Stimulated activated CD8-positive, alpha-beta memory T cell treated with anti-CD3 and anti-CD28 coated beads, Interleukin-12 subunit alpha, Interleukin-12 subunit beta, amount 100 ng/mL, for 1 hour (primary cell): Measurements from ENCODE around the gene PRKG1.
"Not testable (repeated sequence)": the region's sequence is repeated elsewhere in the genome, so short reads cannot be mapped to it uniquely, and the experiment has no call there.

ENCODE experiments used
- DNase-seq: peaks from one replicate; pipeline ENCODE4 v3.0.0-alpha.2; 2020; ENCODE audit warnings: low read depth

The PRKG1 gene

DNA sequence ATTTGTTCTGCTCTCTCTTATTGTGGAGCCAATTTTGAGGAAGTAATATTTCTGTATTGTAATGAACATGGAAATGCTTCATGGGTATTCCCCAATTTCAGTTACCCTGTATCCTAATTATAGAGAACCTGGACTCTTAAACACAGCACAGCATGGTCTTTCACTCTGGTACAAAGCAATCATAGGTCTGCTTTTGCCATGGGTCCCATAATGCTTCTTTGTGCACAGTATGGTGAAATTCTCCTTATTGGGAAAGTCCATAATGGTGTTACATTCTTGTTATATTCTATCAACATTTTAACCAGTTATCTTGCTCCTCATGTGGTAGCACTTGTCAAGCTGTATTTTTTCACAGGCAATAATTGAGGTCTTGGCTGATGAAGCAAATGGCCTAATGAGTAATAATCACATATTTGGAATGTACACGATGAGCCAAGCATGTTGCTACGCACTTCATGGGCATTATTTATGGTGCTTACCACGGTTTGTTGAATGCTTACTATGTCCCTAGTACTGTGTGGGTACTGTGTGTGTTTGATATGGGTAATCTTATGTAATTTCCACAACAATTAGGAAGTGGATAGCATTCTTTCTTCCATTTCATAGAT is 42.9 kb downstream of the PRKG1 start:
- no peak for DNase-seq

GRCh38 chr10:51117794-51118193 is 43.5 kb downstream of the PRKG1 start:
- DNase-seq = no peak

DNA sequence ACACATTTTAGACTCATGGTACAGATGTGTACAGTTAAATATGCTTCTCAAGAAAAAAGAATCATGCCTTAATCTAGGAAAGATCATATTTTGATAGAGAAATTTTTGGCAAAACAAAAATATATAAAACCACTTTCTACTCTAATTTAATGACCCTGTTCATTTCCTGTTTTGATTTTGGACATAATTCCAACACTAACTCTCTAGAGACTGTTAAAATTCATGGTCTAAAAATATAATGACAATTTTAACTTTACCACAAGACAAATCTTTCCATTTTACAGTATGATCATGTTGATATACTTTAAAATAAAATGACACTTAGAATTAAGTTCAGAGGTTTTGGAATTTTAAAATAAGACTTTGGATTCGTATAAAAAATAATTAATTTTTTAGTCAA is 45.2 kb downstream of the PRKG1 start:
- no peak for DNase-seq

DNA sequence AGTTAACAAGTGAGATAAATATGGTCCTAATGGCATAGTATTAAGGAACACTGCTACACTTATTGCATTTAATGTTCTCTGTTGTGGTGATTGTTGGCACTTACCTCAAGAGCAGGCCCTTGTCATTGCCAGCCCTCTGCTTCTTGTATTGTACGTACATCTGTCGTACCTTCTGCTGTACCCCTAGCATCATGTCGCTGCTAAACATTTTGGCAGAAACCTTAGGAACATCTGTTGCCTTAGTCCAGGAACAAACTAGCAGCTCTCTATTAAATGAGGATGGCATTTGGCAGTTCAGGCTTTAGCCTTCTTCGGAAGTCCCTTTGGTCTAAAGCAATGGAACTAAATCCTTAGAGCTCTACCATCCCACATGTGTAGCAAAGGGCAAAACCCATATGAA is 47.6 kb downstream of the PRKG1 start:
- DNase-seq = no peak

- no peak for DNase-seq
Observed at GRCh38 chr10:51124852-51125251, 50.6 kb downstream of the PRKG1 start.

DNA sequence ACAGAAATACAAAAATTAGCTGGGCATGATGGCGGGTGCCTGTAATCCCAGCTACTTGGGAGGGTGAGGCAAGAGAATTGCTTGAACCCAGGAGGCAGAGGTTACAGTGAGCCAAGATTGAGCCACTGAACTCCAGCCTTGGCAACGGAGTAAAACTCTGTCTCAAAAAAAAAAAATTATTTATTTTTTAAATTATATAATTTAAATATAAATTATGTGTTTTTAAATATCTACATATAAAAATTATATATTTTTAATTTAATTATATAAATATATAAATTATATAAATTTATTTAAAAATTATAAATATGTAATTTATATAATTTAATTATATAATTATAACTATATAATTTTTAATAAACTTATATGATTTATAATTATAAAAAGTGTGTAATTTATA is 51.2 kb downstream of the PRKG1 start:
- no peak for DNase-seq

GRCh38 chr10:51129946-51130544 is 55.8 kb downstream of the PRKG1 start:
- no peak for DNase-seq

DNA sequence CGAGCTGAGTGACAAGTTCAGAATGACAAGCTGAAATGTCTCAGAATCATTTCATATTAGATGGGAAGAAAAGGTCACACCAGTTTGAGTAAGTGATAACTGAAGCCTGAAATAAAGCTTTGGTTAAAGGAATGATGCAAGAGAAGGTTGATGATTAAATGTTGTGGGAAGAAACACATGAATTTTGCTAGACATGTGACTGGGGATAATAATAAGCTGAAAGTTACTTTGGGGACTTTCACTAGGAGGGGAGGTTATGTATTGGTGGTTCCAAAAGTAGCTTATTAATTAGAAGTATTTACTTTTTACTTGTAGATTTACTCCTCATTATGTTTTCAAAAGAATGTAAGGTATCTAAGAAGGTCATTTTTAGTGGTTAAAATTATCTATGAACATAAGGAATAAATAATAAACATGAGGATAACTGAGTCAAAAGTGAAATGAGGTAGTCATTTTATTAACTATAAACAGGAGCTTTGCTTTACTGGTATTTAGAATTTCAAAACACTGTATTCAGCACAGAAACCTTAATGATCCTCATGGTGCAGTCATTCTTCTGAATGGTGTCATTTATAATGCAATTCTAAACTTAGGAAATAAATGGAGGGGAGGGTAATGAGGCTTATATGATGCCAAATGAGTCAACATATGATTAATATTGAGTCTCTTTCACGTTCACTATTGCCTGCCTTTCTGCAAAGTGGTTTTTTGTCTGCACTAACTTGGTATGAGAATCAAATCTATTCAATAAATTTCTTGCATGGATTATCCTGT is 63.7 kb downstream of the PRKG1 start:
- DNase-seq = no peak

- DNase-seq = no peak
Observed at GRCh38 chr10:51139176-51139575, 64.9 kb downstream of the PRKG1 start.

- DNase-seq = no peak
Observed at GRCh38 chr10:51141010-51141409, 66.7 kb downstream of the PRKG1 start.

DNA sequence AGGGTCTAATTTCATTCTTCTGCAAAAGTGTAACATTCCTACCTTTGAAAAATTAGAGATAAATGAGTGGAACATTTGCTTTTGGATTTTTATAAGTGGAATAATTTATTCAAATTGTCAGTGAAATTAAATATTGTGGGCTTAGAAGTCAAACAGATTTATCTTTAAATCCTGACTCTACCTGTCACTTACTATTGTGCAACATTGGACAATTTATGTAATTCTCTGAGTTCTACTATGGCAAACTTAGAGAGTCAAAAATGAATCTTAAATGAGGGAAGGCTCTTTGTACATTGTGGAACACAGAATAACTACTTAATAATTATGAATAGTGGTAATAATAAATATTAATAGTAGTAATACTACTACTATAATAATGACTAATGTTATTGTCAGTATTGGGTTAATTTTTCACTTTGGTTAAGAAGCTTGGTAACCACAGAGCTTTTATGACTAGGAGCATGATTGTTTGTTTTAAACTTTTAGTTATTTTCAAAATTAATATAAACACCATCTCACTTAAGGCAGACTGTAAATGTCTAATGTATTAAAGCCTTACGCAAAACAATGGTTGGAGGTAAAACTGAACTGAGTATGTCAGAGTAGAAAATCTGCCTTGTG is 70.0 kb downstream of the PRKG1 start:
- no peak for DNase-seq

- no peak for DNase-seq
Observed at GRCh38 chr10:51145375-51145774, 71.1 kb downstream of the PRKG1 start.

DNA sequence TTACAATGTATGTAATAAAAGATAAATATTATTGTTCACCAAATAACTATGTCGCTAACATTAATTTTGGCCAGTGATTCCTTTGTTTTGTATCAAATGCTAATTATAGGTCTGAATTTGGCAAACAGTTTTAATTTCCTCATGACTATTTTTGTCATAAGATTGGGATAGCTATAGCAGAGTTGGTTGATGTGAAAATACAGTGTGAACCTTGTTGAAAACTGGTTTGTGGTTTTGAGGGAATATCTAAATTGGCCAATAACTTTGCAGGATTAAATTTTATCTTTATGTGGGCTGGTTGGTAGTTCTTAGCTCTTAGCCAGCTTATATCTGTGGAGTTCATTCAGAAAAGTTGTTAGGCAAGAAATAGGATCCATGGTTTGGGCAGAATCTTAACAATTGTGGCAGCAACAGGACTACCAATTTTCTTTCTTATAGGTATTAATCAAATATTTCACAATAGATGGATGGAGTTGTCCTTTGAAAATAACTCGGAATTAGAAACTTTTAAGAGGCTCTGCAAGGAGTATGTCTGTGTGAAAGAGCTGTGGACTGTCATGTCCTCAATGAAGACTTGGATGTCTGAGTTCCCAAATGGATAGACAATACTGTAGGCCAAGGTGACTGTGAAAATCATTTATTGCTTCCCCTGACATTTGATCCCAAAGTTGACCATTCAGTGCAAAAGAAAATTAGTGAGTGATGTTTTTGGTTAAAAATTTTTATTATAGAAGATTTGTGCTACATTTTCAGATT is 73.5 kb downstream of the PRKG1 start:
- no peak for DNase-seq

GRCh38 chr10:51156926-51157325 is 82.6 kb downstream of the PRKG1 start:
- DNase-seq = no peak

GRCh38 chr10:51158832-51159231 is 84.5 kb downstream of the PRKG1 start:
- no peak for DNase-seq

- DNase-seq = no peak
Observed at GRCh38 chr10:51159841-51160240, 85.6 kb downstream of the PRKG1 start.

GRCh38 chr10:51162002-51162401 is 87.7 kb downstream of the PRKG1 start:
- DNase-seq = no peak

GRCh38 chr10:51163380-51164049 is 89.2 kb downstream of the PRKG1 start:
- not testable (repeated sequence) for DNase-seq

- DNase-seq = no peak
Observed at GRCh38 chr10:51168086-51168815, 94.0 kb downstream of the PRKG1 start.

DNA sequence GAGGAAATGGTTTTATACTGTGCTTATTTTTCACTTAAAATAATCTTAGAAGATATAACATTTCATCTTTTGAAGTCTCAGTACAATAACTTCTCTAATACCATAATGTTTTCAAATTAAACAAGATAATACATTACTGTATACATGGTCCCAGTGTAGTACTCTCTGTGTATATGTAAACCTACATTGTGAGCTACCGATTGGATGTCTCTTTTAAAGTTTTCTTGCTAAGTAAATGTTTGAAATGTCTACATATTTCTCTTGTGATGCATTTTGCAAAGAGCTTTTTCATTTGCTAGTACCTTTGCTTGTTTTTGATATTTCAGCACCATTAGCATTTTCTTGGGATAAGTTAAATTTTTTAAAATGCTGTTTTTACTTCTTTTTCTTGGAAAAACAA is 94.8 kb downstream of the PRKG1 start:
- DNase-seq = no peak
